ENCODE results near the gene NIN. TPM values are rescaled to one million over a fixed set of nuclear protein-coding genes. Genes with fewer than 3 reads are reported as not detected.

NIN gene
- total RNA-seq, 1 donor from 2014 or later: 33.2 TPM

DNA sequence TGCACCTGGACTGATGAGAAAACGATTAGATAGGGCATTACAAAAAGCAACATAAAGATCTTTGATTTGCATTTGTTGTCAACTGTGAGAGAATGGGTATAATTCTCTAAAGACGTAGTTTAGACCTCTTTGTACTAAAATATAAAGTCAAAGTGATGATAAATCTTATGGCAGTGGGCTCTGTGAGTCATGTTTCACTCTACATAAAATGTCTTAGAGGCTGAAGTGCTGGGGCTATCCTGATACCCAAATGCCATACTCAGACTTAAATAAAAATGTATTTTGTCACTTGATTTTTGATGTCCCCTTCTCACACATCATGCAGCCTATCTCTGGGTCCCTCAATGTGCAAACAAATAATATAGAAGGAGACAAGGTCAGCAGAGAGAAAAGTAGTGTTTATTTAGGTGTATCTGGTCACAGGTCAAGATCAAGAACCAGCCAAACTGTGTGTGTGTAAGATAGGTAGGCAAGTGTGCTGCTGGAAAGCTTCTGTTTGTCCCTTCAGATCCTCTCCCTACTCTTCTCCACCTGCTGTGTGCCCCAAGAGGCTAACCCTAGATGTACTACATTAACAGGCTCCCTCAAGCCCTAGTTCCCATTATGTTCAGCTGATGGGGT, 7.0 kb upstream of the NIN start:
- no peak overlapping the region for H3K4me3 Mint-ChIP-seq
- no peak for DNase-seq (ENCODE audit: low spot score in 2 of 2, unreplicated experiment in 2 of 2)
- H3K27me3 Mint-ChIP-seq (ENCODE audit: low read depth): peaks cover 23% of the 10 kb centered on the region
- no peak overlapping the region for H3K27ac Mint-ChIP-seq
- H3K4me1 Mint-ChIP-seq: no peaks in the 10 kb centered on the region
- H3K9me3 Mint-ChIP-seq: no peaks in the 10 kb centered on the region
- TF ChIP-seq, protein P1, sequence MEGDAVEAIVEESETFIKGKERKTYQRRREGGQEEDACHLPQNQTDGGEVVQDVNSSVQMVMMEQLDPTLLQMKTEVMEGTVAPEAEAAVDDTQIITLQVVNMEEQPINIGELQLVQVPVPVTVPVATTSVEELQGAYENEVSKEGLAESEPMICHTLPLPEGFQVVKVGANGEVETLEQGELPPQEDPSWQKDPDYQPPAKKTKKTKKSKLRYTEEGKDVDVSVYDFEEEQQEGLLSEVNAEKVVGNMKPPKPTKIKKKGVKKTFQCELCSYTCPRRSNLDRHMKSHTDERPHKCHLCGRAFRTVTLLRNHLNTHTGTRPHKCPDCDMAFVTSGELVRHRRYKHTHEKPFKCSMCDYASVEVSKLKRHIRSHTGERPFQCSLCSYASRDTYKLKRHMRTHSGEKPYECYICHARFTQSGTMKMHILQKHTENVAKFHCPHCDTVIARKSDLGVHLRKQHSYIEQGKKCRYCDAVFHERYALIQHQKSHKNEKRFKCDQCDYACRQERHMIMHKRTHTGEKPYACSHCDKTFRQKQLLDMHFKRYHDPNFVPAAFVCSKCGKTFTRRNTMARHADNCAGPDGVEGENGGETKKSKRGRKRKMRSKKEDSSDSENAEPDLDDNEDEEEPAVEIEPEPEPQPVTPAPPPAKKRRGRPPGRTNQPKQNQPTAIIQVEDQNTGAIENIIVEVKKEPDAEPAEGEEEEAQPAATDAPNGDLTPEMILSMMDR (IDR thresholded peaks at IDR 0.05; ENCODE audit: unreplicated experiment): no peak
- H3K36me3 Mint-ChIP-seq: no peaks in the 10 kb centered on the region

DNA sequence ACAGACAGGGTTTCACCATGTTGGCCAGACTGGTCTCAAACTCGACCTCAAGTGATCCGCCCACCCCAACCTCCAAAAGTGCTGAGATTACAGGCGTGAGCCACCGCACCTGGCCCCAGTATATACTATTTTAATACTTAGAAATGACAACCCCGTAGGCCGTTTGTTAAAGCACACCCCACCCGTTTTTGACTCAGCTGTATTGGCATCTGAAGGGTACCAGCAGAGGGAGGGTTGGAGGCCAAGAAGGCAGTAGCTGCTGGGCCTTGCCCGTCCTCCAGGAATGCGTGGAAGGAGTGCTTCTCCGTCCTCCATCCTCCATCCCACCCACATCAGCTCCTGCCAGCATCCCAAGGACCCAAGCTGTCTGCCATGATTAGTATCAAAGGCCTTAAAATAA, 6.3 kb upstream of the NIN start:
- Mint-ChIP-seq H3K4me3 (no peak overlapping the region), H3K4me1 (peaks cover 2% of the 10 kb centered on the region), H3K36me3 (no peaks in the 10 kb centered on the region), H3K9me3 (no peaks in the 10 kb centered on the region), H3K27me3 (ENCODE audit: low read depth) (peaks cover 29% of the 10 kb centered on the region), H3K27ac (no peak overlapping the region)
- no peak for DNase-seq (ENCODE audit: low spot score in 2 of 2, unreplicated experiment in 2 of 2)
- TF ChIP-seq, protein P1 (IDR thresholded peaks at IDR 0.05; ENCODE audit: unreplicated experiment): no peak

DNA sequence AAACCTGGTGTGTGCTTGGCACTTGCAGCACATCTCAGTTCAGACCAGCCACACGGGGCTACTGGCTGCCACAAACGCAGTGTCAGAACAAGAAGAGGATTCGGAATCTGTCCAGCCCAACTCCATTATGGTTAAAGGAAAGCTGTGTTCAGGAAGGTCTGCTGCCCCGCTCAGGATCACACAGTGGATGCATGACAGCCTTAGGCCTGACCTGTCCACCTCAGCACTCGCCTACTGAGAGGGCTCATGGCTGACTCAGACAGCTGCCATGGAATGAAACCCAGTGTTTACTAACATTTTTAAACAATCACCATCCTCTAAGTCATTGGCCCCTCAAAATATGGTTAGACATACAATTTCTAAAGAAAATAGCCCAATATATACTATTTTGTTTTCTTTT, 5.6 kb upstream of the NIN start:
- no peak for DNase-seq (ENCODE audit: low spot score in 2 of 2, unreplicated experiment in 2 of 2)
- Mint-ChIP-seq H3K27ac (no peak overlapping the region), H3K9me3 (no peaks in the 10 kb centered on the region), H3K36me3 (no peaks in the 10 kb centered on the region), H3K4me1 (peaks cover 9% of the 10 kb centered on the region), H3K27me3 (ENCODE audit: low read depth) (peaks cover 34% of the 10 kb centered on the region), H3K4me3 (no peak overlapping the region)
- TF ChIP-seq, protein P1 (IDR thresholded peaks at IDR 0.05; ENCODE audit: unreplicated experiment): no peak

DNA sequence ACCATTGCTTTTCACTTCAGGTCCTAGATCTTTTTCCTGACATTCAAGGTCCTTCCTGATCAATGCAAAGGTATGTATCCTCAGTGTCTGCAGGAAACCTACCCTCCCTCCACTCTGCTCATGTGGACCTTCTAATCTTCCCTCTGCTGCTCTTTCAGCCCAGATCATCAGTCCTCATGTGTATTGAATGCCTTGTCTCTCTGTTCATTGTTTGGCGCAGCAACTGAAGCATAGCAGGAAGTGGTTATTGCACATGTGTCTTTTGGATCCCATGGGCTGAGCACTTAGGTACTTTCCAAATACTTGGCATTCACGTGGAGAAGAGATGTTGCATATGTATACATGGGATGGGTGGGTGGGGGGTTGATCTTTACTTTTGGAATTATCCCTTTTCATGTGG, 4.3 kb upstream of the NIN start:
- Mint-ChIP-seq H3K4me3 (no peak overlapping the region), H3K4me1 (peaks cover 9% of the 10 kb centered on the region), H3K27ac (no peak overlapping the region), H3K27me3 (ENCODE audit: low read depth) (peaks cover 34% of the 10 kb centered on the region), H3K36me3 (no peaks in the 10 kb centered on the region), H3K9me3 (no peaks in the 10 kb centered on the region)
- TF ChIP-seq, protein P1 (IDR thresholded peaks at IDR 0.05; ENCODE audit: unreplicated experiment): no peak
- DNase-seq (ENCODE audit: low spot score in 2 of 2, unreplicated experiment in 2 of 2): no peak

DNA sequence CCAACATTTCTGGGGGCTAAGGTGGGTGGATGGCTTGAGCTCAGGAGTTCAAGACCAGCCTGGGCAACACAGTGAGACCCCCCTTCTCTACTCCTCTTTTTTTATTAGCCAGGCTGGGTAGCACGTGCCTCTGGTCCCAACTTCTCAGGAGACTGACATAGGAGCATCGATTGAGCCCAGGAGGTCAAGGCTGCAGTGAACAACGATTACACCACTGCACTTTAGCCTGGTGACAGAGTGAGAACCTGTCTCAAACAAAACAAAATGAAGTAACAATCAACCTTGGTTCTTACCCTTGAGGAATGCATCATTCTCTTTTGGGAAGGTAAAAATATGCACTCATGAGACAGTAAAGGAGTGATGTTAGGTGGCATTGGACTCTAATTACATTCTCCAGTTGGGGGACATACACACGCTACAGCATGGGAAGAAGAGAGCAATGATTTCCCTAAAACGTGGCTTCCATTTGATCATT, 3.9 kb upstream of the NIN start:
- Mint-ChIP-seq H3K4me1 (peaks cover 11% of the 10 kb centered on the region), H3K9me3 (no peaks in the 10 kb centered on the region), H3K36me3 (no peaks in the 10 kb centered on the region), H3K27ac (no peak overlapping the region), H3K27me3 (ENCODE audit: low read depth) (peaks cover 36% of the 10 kb centered on the region), H3K4me3 (no peak overlapping the region)
- TF ChIP-seq, protein P1 (IDR thresholded peaks at IDR 0.05; ENCODE audit: unreplicated experiment): no peak
- no peak for DNase-seq (ENCODE audit: low spot score in 2 of 2, unreplicated experiment in 2 of 2)

Measured in mesothelial cell of epicardium (in vitro differentiated cells).